ENCODE measurements around the gene SREBF1. TPM values are rescaled to one million over a fixed set of nuclear protein-coding genes. Genes with fewer than 3 reads are reported as not detected.
A peak's percentile ranks its signal among the peaks of the same experiment; 100 is the strongest.

SREBF1 gene
- total RNA-seq, 1 donor from 2014 or later, result 28.8 TPM

GRCh38 chr17:17857496-17857895 is 20.7 kb upstream of the SREBF1 start:
- DNase-seq, result no peak

- no peak for DNase-seq
Observed at GRCh38 chr17:17856386-17856785, 19.6 kb upstream of the SREBF1 start.

- DNase-seq, result no peak
Observed at GRCh38 chr17:17855976-17856375, 19.2 kb upstream of the SREBF1 start.

- no peak for DNase-seq
Observed at GRCh38 chr17:17853811-17854447, 17.1 kb upstream of the SREBF1 start.

- no peak for DNase-seq
Observed at GRCh38 chr17:17852930-17853329, 16.1 kb upstream of the SREBF1 start.

GRCh38 chr17:17851103-17852002 is 14.6 kb upstream of the SREBF1 start:
- no peak for DNase-seq

GRCh38 chr17:17849845-17850373 is 13.1 kb upstream of the SREBF1 start:
- peak; percentile 57 for DNase-seq

GRCh38 chr17:17849147-17849820 is 12.5 kb upstream of the SREBF1 start:
- DNase-seq, result no peak

GRCh38 chr17:17848311-17849082 is 11.7 kb upstream of the SREBF1 start:
- DNase-seq, result no peak

- no peak for DNase-seq
Observed at GRCh38 chr17:17847726-17848125, 10.9 kb upstream of the SREBF1 start.

GRCh38 chr17:17847118-17847689 is 10.4 kb upstream of the SREBF1 start:
- DNase-seq, result no peak

GRCh38 chr17:17846645-17847044 is 9.9 kb upstream of the SREBF1 start:
- DNase-seq, result no peak

GRCh38 chr17:17846003-17846402 is 9.2 kb upstream of the SREBF1 start:
- no peak for DNase-seq

GRCh38 chr17:17845046-17845775 is 8.4 kb upstream of the SREBF1 start:
- DNase-seq, result no peak

- no peak for DNase-seq
Observed at GRCh38 chr17:17844500-17844899, 7.7 kb upstream of the SREBF1 start.

- no peak for DNase-seq
Observed at GRCh38 chr17:17844079-17844478, 7.3 kb upstream of the SREBF1 start.

- DNase-seq, result no peak
Observed at GRCh38 chr17:17843096-17843495, 6.3 kb upstream of the SREBF1 start.

GRCh38 chr17:17842111-17842876 is 5.5 kb upstream of the SREBF1 start:
- DNase-seq, result no peak

- no peak for DNase-seq
Observed at GRCh38 chr17:17841601-17842025, 4.8 kb upstream of the SREBF1 start.

Measured in dermis blood vessel endothelial cell (primary cell).